HG02840 (cell line): Measurements from ENCODE around the gene TCF4.

ENCODE experiments used
- ATAC-seq: cut with Tn5 transposase; IDR thresholded peaks from one replicate; pipeline ENCODE4 v1.9.1; 2021; ENCODE audit warnings: mild to moderate bottlenecking, moderate library complexity, moderate number of reproducible peaks; ENCODE audit not compliant: unreplicated experiment, low FRiP score

The TCF4 gene

DNA sequence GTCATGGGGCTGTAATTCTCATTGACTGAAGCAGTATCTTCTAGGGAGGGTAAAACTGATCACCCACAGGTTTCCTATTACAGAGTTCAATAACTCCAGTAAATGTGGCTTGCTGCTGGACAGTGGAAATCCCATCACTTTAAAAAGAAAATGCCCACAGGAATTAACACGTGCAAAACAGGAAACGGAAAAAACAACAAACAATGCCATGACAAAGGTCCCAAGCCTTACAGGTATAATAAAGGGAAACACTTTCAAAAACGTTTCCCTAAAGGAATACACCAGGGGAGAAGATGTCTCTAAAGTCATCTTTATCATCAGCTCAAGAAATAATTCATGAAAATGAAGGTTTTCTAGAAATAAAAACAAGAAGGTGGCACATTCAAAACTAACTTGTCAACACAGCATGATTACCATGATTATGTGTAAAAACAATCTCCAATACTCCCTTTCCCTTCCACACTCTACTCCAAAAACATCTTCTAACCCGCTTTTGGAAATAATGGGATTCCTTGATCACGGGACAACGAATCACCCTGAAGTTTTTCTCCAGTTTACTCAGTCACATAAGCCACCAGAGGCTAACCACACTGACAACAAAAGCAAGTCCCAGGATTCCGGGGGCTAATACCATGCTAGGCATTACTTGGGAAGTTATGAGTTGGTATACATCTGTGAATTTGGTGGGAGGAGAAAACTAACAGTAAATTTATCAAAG, 167.9 kb downstream of the TCF4 start:
- ATAC-seq: peak; percentile 14

DNA sequence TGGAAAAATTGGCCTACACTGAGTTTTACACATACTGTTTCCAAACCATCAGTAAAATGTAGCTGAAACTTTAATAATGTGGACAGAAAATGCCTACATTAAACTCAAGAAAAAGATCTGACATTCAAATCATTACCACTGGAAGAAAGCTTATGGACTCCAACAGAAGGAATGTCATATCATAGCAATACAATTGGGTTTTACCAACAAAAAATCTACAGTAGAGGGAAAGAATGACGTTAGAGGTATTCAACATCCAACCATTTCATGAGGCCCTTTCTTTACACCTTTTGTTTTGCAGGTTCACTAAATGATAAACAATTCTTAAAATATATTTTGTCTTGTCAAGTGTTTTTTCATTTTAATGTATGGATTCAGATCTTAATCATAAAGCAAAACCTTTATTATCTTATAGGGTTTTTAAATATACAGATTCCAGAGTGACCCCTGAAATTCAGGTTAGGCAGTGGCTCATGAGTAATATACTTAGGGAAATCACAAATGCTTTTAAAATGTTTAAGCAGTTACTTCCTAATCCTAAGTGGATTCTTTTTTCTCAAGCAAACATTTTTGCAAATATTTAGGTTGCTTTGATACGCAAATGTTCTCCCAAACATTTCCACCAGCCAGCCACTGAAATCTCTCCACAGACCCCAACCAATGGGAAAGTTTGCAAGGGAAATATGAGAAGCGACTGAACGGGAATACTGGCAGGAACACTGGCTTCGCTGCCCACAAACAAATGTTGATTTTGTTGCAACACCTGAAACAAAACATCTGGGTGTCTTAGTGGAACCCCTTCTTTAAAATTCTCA, 168.7 kb downstream of the TCF4 start:
- no peak for ATAC-seq

DNA sequence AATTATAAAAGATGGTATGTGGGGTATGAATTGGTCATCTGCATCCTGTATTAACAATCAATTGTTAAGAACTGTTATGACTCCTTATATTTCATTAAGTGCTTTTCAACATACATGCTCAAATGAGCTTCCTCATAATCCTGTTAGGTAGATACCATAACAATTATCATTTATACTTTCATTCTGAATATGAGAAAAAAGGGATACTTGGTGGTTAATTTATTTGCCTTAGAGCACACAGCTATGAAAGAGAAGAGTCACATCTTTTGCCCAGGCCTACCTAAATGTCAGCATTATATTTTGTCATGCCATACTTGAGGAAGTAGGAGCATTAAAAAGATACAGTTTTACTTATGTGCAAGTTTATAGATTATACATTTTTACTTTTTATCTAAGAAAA, 169.6 kb downstream of the TCF4 start:
- ATAC-seq: no peak

DNA sequence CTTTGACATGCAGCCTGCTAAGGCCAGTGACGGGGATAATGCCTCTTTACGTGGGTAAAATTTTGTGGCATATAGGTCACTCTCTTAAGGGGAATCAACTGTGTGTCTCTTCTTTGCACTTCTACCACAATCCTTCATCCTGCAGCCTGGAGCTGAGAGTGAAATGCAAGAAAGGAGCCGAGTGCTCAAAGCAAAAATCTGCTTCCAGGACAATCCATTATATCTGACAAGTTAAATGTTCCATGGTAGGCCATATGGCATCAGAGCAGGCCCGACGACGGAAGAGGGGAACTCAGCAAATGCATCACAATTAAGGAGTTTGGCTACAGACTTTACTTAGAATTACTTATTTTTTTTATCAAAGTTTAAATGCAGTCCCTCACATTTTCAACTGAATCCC, 171.2 kb downstream of the TCF4 start:
- ATAC-seq: no peak

DNA sequence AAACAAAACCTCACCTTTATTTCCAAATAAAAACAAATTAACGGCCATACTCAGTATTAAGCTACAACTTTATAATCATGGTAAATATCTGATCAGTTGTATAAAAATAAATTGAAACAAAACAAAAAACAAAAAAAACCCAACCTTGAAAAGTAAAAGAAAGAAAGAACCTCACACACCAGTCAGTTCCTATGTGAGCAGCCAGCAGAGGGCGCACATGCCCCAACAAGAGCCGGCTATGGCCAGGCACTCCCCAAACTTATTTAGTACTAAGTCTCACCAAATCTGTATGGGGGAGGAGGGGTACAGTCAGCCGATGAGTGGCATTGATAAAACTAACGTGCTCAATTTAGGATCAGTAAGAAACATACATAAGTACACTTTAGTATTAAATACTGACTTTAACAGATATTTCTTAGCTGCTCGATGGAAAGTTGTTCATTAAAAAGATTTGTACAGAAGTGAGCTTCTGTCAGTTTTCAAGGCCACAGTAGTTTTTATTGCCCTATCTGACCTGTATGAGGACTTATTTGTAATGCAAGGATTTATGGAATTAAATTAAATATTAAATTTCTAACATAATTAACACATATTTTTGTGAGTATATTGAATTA, 172.6 kb downstream of the TCF4 start:
- ATAC-seq: no peak

DNA sequence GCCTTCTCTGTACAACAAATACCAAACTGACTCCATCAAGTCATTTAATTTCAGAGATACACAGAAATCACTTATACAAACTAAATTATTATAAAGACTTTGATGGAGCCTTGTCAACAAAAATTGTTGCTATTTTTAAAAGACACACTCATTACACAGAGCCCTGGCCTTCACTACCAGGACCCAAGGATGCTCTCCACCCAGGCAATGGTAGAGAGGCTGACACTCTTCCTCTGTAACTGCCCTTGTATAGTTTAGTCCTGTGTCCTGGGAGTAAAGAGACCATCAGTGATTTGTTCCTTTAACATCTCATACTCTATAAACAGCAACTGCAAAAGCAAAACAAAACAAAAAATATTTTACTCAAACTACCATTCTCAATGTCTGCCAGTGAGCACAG, 173.5 kb downstream of the TCF4 start:
- ATAC-seq: no peak

DNA sequence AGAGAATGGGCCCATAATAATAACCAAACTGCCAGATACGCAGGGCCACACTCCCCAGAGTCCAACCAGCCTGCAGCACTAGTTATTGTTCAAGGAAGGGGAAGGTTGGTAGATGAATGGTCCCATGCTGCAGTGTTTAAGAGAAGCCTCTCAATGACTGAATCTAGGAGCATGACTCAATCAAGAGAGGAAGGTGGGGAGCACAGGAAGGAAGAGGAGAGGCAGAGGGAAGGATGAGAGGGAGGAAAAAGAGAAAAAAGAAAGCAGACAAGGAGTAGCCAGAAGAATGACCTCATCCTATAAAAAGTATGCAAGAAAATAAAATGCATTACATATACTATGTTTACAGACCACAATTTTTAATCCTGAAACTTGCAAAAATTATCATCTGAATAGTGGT, 174.5 kb downstream of the TCF4 start:
- ATAC-seq: no peak

DNA sequence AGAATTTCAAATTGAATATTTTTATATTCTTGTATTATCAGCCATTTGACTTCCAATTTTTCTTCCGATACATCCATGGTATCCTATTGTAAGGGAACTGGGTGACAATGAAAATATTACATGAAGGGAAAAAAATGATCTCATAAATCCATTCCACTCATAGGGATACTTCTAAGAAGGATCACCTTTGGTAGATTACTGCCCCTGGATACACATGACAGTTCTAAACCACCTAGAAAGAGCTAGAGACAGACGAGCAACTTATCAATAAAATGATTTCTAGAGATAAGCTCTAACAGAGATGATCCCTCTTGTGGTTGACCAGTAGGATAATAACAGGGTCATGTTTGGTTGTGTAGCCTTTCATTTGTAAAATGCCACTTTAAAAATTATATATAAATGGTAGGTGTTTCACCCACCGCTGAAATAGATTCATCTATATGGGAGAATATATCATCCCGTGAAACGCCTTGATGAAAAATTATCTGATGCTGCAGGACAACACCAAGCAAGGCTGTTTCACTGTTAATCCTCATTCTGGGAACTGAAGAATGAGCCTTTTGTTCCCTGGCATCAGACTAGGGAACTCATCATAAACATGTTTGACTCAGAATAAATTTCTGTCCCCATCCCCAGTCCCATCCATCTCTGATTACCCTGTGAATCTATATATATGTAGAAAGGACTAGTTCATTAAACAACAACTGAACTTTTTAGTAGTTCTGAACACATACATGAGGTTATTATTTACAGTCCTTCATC, 180.0 kb downstream of the TCF4 start:
- no peak for ATAC-seq

DNA sequence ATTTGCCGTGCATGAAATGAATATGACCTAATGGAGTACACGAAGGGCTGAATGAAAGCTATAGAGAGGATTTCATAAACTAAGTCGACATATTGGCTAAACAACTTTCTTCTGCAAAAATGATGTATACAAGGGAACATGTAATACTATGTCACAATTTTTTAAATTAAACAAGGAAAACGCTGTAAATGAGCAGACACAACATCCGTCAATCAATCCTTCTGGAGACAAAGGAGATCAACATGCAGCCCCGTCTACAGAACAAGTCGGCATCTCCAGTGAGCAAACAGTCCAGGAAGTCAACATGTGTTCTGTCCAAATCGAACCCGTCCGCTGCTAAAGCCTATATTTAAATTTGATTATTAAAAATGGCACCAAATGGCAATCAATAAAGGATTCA, 180.8 kb downstream of the TCF4 start:
- no peak for ATAC-seq

DNA sequence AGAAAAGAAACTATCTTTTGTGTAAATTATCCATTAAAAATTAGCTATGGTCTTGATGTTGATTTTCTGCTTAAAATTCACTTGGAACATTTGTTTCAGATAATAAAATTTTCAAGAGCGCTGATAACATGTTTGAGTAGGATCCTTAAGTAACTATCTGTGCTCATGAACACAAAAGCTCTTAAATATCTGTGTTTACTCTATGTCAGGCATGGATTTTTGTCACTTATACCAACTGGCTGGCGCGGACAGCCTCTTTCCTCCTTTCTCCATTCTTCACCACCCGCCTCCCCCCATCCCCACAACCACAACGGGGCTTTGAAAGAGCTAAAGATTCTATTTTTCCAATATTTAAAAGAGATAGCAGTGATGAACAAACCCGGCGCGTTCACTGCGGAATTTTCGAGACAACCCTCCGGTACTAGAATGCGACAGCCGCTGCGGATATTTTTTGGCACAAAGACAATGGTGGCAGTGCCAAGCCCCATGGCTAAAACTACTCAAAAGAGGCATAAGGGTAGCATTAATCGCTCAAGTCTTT, 181.5 kb downstream of the TCF4 start:
- ATAC-seq: no peak

DNA sequence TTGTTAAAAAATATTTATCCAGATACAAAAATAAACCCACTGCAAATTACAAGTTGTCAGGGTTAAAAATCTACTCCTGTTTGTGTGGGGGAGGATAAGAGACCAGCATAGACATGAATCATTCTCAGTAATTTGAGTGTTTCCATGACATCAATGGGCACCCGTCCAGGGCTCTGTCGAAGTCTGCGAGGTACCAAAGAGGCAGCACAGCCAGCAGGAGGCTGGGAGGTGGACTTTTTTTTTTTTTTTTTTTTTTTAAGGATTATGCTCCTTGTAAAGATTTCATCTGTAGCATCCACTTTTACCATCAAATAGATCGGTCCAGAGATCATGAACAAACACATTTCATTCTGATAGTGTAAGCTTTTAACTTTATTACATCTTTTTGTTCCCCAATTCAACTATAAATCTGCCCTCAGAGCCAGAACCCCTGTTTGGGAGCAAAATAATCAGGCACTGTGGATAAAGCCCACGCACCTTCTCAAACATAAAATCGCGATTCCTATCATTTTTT, 182.0 kb downstream of the TCF4 start:
- ATAC-seq: no peak

DNA sequence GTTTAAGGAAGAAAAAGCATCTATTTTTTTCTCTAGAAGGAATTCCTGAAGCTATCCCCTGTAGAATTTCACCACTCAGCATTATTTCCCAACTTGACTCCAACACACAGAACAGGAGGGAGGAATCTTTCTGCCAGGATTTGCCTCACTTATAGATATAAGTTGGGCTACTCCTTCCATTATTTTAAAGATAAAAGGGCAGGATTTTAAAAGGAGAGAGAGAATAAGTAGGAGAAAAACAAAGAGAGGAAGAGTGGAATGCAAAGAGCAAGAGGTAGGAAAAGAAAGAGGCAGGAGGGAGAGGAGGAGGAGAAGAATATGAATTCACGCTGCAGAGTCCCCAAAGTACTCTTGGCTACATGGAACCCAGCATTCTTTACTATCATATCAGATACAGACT, 182.5 kb downstream of the TCF4 start:
- ATAC-seq: no peak

DNA sequence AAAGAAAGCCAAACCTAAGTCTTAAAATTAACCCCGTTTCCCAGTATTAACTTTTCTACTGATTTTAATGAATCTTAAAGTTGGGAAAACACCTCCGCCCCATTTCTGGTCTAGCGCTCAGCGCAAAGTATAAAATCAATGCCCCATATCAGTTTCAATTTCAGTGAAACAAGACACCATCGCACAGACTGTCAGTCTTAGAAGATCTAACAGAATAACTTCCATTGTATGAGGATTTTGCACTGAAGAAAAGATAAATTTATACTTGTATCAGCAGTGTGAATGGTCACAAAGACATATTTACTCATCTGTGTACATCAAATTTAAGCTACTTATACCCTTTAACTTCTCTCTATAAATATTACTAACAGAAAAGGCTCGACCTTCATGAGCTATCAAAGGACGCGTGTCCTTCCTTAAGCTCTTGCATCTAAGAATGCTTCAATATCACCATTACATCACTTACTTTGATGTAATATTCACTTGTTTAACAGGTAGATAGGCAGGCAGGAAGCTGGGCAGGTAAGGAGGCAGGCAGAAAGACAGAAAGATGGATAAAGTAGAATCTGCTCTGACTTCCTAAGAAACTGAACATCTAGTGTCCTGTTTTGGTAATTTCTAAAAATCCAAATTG, 183.0 kb downstream of the TCF4 start:
- ATAC-seq: no peak

DNA sequence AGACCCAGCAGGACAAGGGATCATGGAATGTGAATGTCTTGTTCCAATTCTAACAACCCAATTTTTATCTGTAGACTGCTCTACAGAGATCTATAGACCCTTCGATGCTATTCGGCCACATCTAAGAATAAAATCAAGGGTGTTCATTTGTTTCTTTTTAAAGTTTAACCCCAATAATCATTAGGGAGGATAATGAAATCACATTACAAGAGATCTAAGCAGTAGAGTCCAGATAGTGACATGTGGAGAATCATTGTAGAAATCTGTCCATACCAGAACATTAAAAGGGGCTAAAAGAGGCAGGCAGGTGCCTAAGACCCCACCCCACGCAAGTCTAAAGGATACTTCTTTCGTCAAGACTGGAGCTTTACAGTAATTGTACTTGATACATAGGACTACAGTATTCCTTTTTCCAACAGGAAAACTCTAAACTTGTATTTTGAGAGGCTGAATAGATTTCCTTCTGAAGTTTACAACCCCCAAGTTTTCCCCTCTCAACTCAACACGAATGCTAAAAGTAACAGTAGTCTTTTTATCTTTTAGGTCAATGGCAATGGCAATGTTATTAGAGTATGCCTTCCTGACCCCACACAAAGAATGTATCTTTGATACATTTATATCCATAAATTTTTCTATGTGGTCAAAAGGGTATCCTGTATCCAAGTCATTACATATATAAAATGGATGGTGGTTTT, 183.7 kb downstream of the TCF4 start:
- no peak for ATAC-seq

DNA sequence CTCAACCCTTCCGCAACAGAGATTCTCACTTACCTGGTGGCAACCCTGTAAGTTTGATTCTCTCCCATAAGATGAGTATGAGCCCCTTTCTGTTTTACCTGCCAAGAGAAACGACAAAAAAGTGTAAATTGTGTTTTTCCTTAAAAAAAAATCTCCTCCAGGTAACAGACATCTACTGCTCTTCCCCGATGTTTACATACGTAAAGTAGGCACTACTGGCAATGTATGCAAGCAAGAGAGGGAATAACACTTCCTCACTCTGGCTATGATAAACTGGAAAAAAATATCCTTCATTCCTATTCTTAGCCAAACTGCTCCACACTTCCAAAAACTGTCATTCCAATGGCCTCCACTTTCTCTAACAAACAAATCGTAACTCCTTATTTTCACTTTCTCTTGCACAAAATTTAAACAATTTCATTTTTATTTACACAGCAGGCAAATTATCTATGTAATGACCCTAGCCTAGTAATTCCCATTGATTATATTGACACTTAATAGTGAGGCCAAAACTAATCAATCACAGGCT, 184.5 kb downstream of the TCF4 start:
- ATAC-seq: no peak

DNA sequence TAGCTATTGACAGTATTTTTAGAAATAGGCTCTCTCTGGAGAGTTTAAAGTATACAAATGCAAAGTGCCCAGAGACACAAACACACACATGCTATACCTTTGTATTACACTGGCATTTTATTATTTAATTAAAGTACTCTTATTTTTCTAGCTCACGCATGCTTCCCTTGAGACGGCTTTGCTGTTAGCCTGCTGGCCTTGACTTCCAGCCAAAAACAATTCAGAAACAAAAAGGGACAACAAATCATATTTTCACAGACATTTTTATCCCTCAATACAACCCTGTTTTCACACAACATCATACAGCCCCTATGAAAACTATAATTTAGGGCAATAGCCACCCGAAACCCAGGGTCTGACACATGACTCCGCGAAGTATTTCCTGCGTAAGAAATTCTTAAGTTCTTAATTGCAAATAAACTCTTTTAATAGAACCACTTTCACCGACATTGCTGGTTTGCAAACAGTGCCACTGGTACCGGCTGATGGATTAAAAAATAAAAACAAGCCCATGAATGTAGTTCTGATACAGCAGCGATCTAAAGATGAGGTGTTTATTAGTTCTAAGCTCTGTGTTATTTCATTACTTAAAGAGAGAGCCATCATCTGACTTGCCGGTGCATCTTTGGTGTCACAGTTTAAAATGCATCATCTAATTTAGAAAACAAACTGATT, 185.1 kb downstream of the TCF4 start:
- ATAC-seq: no peak

DNA sequence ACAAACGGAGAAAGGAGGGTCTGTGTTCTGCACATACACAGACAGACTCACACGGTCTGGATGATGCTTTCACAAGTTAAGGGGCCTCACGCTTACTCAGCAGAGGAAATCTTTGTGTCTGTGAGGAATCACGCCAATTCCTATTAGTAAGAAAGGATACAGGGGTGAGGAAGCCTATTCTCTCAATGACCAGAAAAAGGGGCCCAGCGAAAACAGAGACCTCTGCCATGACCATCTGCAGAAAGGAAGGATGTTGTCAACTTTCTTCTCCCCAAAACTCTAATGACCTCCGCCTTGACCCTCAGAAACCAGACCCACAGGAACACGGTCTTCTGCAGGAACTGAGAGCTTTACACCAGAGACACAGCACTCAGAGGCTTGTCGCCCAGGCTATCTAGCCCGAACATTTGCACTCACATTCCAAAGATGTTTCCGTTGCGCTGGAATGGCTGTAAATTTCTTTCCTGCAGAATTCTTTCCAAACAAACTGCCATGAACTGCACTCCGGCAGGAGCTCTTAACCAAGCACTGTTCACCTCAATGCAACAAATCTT, 186.3 kb downstream of the TCF4 start:
- no peak for ATAC-seq
